ENCODE results near the gene MAP3K15. TPM values are rescaled to one million over a fixed set of nuclear protein-coding genes. Genes with fewer than 3 reads are reported as not detected.

Gene MAP3K15
- total RNA-seq, 1 experiment from 2014 or later: 1.3 TPM

DNA sequence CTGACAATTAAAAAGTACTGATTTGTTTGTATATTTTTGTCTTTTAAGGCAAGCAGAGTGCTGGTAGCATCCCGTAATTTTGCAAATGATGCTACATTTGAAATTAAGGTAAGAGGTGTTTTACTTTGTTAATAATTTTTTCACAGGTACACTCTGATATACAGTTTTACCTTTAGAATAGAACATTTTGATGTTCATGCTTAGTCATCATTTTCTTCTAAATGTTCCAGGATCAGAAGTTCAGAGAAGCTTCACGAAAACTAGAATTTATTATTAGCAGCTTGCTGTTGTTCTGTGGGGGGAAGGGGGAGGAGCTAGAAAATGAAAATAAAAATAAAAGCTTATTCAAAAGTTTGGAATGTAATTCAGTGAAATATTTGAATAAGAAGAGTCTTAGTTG lies 166.0 kb downstream of the MAP3K15 start:
- Histone ChIP-seq H3K4me1 (ENCODE audit: control insufficient read depth in 1 of 2, insufficient read depth in 2 of 2, low read length in 2 of 2) (peaks cover 0 to 7% of the 10 kb centered on the region in 2 experiments; a peak in 1 of 4 replicates), H3K4me3 (replicated peaks in 1 of 2; ENCODE audit: low read depth in 1 of 2, low read length in 2 of 2) (no peak overlapping the region), H3K36me3 (ENCODE audit: control insufficient read depth in 1 of 2, insufficient read depth in 2 of 2, low read length in 2 of 2) (peaks cover 5 to 11% of the 10 kb centered on the region in 2 experiments; a peak in 2 of 4 replicates), H3K4me2 (ENCODE audit: low read length) (no peak overlapping the region), H3K79me2 (ENCODE audit: insufficient read depth, low read length) (peaks cover 42% of the 10 kb centered on the region), H3K27me3 (ENCODE audit: insufficient read depth, low read length) (no peaks in the 10 kb centered on the region), H3K9me2 (ENCODE audit: insufficient read depth) (no peaks in the 10 kb centered on the region), H4K20me1 (ENCODE audit: insufficient read depth) (no peaks in the 10 kb centered on the region), H3K9ac (ENCODE audit: low read length) (no peak overlapping the region), H2AFZ (ENCODE audit: low read depth, low read length, poor library complexity, severe bottlenecking) (no peak overlapping the region), H3K27ac (ENCODE audit: low read depth, low read length) (no peak overlapping the region), H3K9me3 (ENCODE audit: control insufficient read depth in 1 of 2, insufficient read depth in 1 of 2, low read depth in 1 of 2, low read length in 2 of 2) (no peaks in the 10 kb centered on the region)
- ATAC-seq: no peak
- ChIA-PET CTCF (no interaction called here), POLR2A (no interaction called here), RAD21 (ENCODE audit: low non-redundant PET in 1 of 2, low total read pairs in 2 of 2, uncharacterized antibody in 2 of 2, unreplicated experiment in 2 of 2) (no interaction called here)
- intact Hi-C loops (cut with micrococcal nuclease): no loop called here
- no peak for DNase-seq (ENCODE audit: low read depth, low spot score)
- BruUV-seq (replicated peaks): no TSS peak
- no peak for TF ChIP-seq EZH2phosphoT487 (IDR thresholded peaks at IDR 0.05; ENCODE audit: borderline replicate concordance)
- TF ChIP-seq, protein P1, sequence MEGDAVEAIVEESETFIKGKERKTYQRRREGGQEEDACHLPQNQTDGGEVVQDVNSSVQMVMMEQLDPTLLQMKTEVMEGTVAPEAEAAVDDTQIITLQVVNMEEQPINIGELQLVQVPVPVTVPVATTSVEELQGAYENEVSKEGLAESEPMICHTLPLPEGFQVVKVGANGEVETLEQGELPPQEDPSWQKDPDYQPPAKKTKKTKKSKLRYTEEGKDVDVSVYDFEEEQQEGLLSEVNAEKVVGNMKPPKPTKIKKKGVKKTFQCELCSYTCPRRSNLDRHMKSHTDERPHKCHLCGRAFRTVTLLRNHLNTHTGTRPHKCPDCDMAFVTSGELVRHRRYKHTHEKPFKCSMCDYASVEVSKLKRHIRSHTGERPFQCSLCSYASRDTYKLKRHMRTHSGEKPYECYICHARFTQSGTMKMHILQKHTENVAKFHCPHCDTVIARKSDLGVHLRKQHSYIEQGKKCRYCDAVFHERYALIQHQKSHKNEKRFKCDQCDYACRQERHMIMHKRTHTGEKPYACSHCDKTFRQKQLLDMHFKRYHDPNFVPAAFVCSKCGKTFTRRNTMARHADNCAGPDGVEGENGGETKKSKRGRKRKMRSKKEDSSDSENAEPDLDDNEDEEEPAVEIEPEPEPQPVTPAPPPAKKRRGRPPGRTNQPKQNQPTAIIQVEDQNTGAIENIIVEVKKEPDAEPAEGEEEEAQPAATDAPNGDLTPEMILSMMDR (IDR thresholded peaks at IDR 0.05 in 2 of 3, conservative IDR thresholded peaks at IDR 0.05 in 1 of 3; ENCODE audit: borderline replicate concordance in 1 of 3, insufficient read depth in 1 of 3, low read depth in 2 of 3, low read length in 2 of 3): no peak
- no peak for TF ChIP-seq EZH2 (IDR thresholded peaks at IDR 0.05)
- no peak for TF ChIP-seq YY1 (IDR thresholded peaks at IDR 0.05; ENCODE audit: extremely low read depth, insufficient replicate concordance, low read depth, low read length)
- no peak for TF ChIP-seq ZFX (IDR thresholded peaks at IDR 0.05)
- TF ChIP-seq RAD21 (IDR thresholded peaks at IDR 0.05; ENCODE audit: low read depth): no peak
- no peak for TF ChIP-seq JUND (IDR thresholded peaks at IDR 0.05)
- no peak for TF ChIP-seq SRF (IDR thresholded peaks at IDR 0.05; ENCODE audit: low read depth)
- TF ChIP-seq CEBPB (IDR thresholded peaks at IDR 0.05; ENCODE audit: low read depth): no peak
- no peak for TF ChIP-seq FOSL1 (IDR thresholded peaks at IDR 0.05; ENCODE audit: low read depth)
- TF ChIP-seq TCF7L2 (IDR thresholded peaks at IDR 0.05; ENCODE audit: borderline replicate concordance, extremely low read depth, insufficient read depth, insufficient read length): no peak
- TF ChIP-seq, protein P2, sequence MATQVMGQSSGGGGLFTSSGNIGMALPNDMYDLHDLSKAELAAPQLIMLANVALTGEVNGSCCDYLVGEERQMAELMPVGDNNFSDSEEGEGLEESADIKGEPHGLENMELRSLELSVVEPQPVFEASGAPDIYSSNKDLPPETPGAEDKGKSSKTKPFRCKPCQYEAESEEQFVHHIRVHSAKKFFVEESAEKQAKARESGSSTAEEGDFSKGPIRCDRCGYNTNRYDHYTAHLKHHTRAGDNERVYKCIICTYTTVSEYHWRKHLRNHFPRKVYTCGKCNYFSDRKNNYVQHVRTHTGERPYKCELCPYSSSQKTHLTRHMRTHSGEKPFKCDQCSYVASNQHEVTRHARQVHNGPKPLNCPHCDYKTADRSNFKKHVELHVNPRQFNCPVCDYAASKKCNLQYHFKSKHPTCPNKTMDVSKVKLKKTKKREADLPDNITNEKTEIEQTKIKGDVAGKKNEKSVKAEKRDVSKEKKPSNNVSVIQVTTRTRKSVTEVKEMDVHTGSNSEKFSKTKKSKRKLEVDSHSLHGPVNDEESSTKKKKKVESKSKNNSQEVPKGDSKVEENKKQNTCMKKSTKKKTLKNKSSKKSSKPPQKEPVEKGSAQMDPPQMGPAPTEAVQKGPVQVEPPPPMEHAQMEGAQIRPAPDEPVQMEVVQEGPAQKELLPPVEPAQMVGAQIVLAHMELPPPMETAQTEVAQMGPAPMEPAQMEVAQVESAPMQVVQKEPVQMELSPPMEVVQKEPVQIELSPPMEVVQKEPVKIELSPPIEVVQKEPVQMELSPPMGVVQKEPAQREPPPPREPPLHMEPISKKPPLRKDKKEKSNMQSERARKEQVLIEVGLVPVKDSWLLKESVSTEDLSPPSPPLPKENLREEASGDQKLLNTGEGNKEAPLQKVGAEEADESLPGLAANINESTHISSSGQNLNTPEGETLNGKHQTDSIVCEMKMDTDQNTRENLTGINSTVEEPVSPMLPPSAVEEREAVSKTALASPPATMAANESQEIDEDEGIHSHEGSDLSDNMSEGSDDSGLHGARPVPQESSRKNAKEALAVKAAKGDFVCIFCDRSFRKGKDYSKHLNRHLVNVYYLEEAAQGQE (IDR thresholded peaks at IDR 0.05; ENCODE audit: low read depth): no peak
- TF ChIP-seq, protein P3, sequence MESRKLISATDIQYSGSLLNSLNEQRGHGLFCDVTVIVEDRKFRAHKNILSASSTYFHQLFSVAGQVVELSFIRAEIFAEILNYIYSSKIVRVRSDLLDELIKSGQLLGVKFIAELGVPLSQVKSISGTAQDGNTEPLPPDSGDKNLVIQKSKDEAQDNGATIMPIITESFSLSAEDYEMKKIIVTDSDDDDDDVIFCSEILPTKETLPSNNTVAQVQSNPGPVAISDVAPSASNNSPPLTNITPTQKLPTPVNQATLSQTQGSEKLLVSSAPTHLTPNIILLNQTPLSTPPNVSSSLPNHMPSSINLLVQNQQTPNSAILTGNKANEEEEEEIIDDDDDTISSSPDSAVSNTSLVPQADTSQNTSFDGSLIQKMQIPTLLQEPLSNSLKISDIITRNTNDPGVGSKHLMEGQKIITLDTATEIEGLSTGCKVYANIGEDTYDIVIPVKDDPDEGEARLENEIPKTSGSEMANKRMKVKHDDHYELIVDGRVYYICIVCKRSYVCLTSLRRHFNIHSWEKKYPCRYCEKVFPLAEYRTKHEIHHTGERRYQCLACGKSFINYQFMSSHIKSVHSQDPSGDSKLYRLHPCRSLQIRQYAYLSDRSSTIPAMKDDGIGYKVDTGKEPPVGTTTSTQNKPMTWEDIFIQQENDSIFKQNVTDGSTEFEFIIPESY (IDR thresholded peaks at IDR 0.05; ENCODE audit: extremely low read depth, insufficient replicate concordance, low read length): no peak
- TF ChIP-seq, protein P4, sequence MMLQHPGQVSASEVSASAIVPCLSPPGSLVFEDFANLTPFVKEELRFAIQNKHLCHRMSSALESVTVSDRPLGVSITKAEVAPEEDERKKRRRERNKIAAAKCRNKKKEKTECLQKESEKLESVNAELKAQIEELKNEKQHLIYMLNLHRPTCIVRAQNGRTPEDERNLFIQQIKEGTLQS (IDR thresholded peaks at IDR 0.05): no peak
- TF ChIP-seq ZNF274 (IDR thresholded peaks at IDR 0.05; ENCODE audit: low read depth, low read length): no peak
- no peak for TF ChIP-seq SP1 (IDR thresholded peaks at IDR 0.05; ENCODE audit: low read depth)

Data from HCT116 (cell line).